HG02981 (cell line): ENCODE data around the gene PNPO.

Experiments
- ATAC-seq: cut with Tn5 transposase; IDR thresholded peaks from one replicate; pipeline ENCODE4 v1.9.1; 2021; ENCODE audit warnings: mild to moderate bottlenecking, moderate library complexity; ENCODE audit not compliant: unreplicated experiment

PNPO gene

GRCh38 chr17:47941246-47942095 lies at the start of gene PNPO:
Gene PNPO, plus strand, starts transcription at chr17:47941571. Its CDS starts 105 bp downstream, at chr17:47941676.
- ATAC-seq: peak; percentile 94

- ATAC-seq: no peak
Measured at GRCh38 chr17:47894498-47895346, 46.6 kb upstream of the PNPO start.

- ATAC-seq: no peak
Measured at GRCh38 chr17:47895347-47895855, 46.0 kb upstream of the PNPO start.

GRCh38 chr17:47895856-47896671 lies 45.3 kb upstream of the PNPO start, which contains the start of gene SP2:
Gene SP2, plus strand, starts transcription at chr17:47896236. Its CDS starts 51 bp downstream, at chr17:47896287.
- ATAC-seq: peak; percentile 88

- no peak for ATAC-seq
Measured at GRCh38 chr17:47896672-47897490, 44.5 kb upstream of the PNPO start.

- no peak for ATAC-seq
Measured at GRCh38 chr17:47897561-47897960, 43.8 kb upstream of the PNPO start.

GRCh38 chr17:47898241-47898640 lies 43.1 kb upstream of the PNPO start:
- no peak for ATAC-seq

GRCh38 chr17:47899643-47900042 lies 41.7 kb upstream of the PNPO start:
- ATAC-seq: no peak

- ATAC-seq: no peak
Measured at GRCh38 chr17:47901423-47901822, 39.9 kb upstream of the PNPO start.

GRCh38 chr17:47902039-47902744 lies 39.2 kb upstream of the PNPO start:
- no peak for ATAC-seq

GRCh38 chr17:47905221-47905733 lies 36.1 kb upstream of the PNPO start:
- no peak for ATAC-seq

GRCh38 chr17:47906443-47906842 lies 34.9 kb upstream of the PNPO start:
- no peak for ATAC-seq

- ATAC-seq: no peak
Measured at GRCh38 chr17:47907932-47908562, 33.3 kb upstream of the PNPO start.

- ATAC-seq: no peak
Measured at GRCh38 chr17:47913050-47913449, 28.3 kb upstream of the PNPO start.

GRCh38 chr17:47914306-47914948 lies 26.9 kb upstream of the PNPO start:
- ATAC-seq: no peak

- no peak for ATAC-seq
Measured at GRCh38 chr17:47915776-47916398, 25.5 kb upstream of the PNPO start.

- ATAC-seq: no peak
Measured at GRCh38 chr17:47916489-47917208, 24.7 kb upstream of the PNPO start.
